K562 (cell line): ENCODE results near the gene PRR15L. TPM values are rescaled to one million over a fixed set of nuclear protein-coding genes. Genes with fewer than 3 reads are reported as not detected.
A peak's percentile ranks its signal among the peaks of the same experiment; 100 is the strongest.

Experiments
- CREB1 ChIP-seq, 2 experiments: sonication (generic) in 1 of 2; formaldehyde crosslinking in 1 of 2; IDR thresholded peaks; 2 replicates each; pipeline versions ENCODE4 v1.6.1 to v1.8.0; 2012 to 2022; ENCODE audit warnings: inconsistent platforms in 1 of 2, mild to moderate bottlenecking in 1 of 2, missing genetic modification reagents in 1 of 2, moderate library complexity in 1 of 2
- DDX20 ChIP-seq: fragments of 450-650 bp; IDR thresholded peaks from 2 replicates; pipeline ENCODE4 v1.6.1; 2016; ENCODE audit warnings: missing genetic modification characterization, low read depth, mild to moderate bottlenecking, missing compliant biosample characterization, moderate library complexity
- FOXJ2 ChIP-seq: fragments of 200-800 bp; sonication (Bioruptor generic); IDR thresholded peaks from 2 replicates; pipeline ENCODE4 v1.6.1; 2016; ENCODE audit warnings: missing genetic modification characterization, missing compliant biosample characterization
- HDAC1 ChIP-seq, 2 experiments: fragments of 450-650 bp; IDR thresholded peaks; 2 replicates each; pipeline ENCODE4 v1.6.1; 2016 to 2017; ENCODE audit warnings: inconsistent platforms in 1 of 2, mild to moderate bottlenecking in 1 of 2, moderate library complexity in 1 of 2
- HMBOX1 ChIP-seq: sonication (generic); IDR thresholded peaks from 2 replicates; pipeline ENCODE4 v1.6.1; 2016
- HSF4 ChIP-seq: fragments of 250-450 bp; sonication (Bioruptor Pico); IDR thresholded peaks from 2 replicates; pipeline ENCODE4 v2.1.2; 2022; ENCODE audit warnings: mild to moderate bottlenecking, moderate library complexity, borderline replicate concordance
- KAT8 ChIP-seq: fragments of 450-650 bp; IDR thresholded peaks from 2 replicates; pipeline ENCODE4 v1.6.1; 2016; ENCODE audit warnings: low read depth, mild to moderate bottlenecking
- KDM2B ChIP-seq: fragments of 250-450 bp; sonication (Bioruptor Pico); IDR thresholded peaks from 2 replicates; pipeline ENCODE4 v1.8.0; 2021; ENCODE audit warnings: mild to moderate bottlenecking, moderate library complexity
- KHSRP ChIP-seq: fragments of 450-650 bp; IDR thresholded peaks from 2 replicates; pipeline ENCODE4 v1.6.1; 2017
- L3MBTL2 ChIP-seq: fragments of 450-650 bp; IDR thresholded peaks from 2 replicates; pipeline ENCODE4 v1.6.1; 2016; ENCODE audit warnings: mild to moderate bottlenecking, moderate library complexity
- MAZ ChIP-seq, 2 experiments: fragments of 450-650 bp in 1 of 2; sonication (generic) in 1 of 2; formaldehyde crosslinking; IDR thresholded peaks in 1 of 2; conservative IDR thresholded peaks in 1 of 2; 2 replicates each; pipeline versions ENCODE4 v1.4.0 to v1.5.0; 2020; ENCODE audit warnings: mild to moderate bottlenecking in 1 of 2, missing genetic modification reagents in 1 of 2
- MEF2D ChIP-seq: conservative IDR thresholded peaks from 2 replicates; pipeline ENCODE4 v1.6.1; 2016; ENCODE audit warnings: low read depth, missing genetic modification characterization, missing compliant biosample characterization
- MYNN ChIP-seq, 2 experiments: sonication (generic); formaldehyde crosslinking in 1 of 2; IDR thresholded peaks; 2 replicates each; pipeline versions ENCODE4 v1.5.0 to v1.6.1; 2016 to 2020; ENCODE audit warnings: antibody characterized with exemption in 1 of 2, missing genetic modification reagents in 1 of 2
- NCOR1 ChIP-seq: fragments of 450-650 bp; IDR thresholded peaks from 2 replicates; pipeline ENCODE4 v1.6.1; 2016; ENCODE audit warnings: mild to moderate bottlenecking, moderate library complexity
- NEUROD1 ChIP-seq: fragments of 150-350 bp; IDR thresholded peaks from 2 replicates; pipeline ENCODE4 v1.6.1; 2014; ENCODE audit warnings: borderline replicate concordance, low read length, low read depth; ENCODE audit not compliant: partially characterized antibody
- NFE2 ChIP-seq: IDR thresholded peaks from 2 replicates; pipeline ENCODE4 v1.6.1; 2014; ENCODE audit warnings: antibody characterized with exemption, low read depth
- NFXL1 ChIP-seq: fragments of 450-650 bp; formaldehyde crosslinking; IDR thresholded peaks from 2 replicates; pipeline ENCODE4 v1.4.0; 2021; ENCODE audit warnings: mild to moderate bottlenecking
- PHF8 ChIP-seq: fragments of 200-600 bp; sonication (generic); IDR thresholded peaks from 2 replicates; pipeline ENCODE4 v1.6.1; 2012; ENCODE audit warnings: mixed run types, mild to moderate bottlenecking, inconsistent platforms, low read length, moderate library complexity, borderline replicate concordance
- PKNOX1 ChIP-seq: fragments of 450-650 bp; IDR thresholded peaks from 2 replicates; pipeline ENCODE4 v1.6.1; 2016
- POLR2AphosphoS5 ChIP-seq: IDR thresholded peaks from 2 replicates; pipeline ENCODE4 v1.6.1; 2011; ENCODE audit warnings: mild to moderate bottlenecking, low read depth, low read length, moderate library complexity; ENCODE audit not compliant: control insufficient read depth, insufficient read depth
- RBBP5 ChIP-seq: fragments of 200-600 bp; sonication (generic); IDR thresholded peaks from 2 replicates; pipeline ENCODE4 v1.6.1; 2012; ENCODE audit warnings: borderline replicate concordance, mild to moderate bottlenecking, low read length, control low read depth, inconsistent platforms; ENCODE audit not compliant: insufficient read depth, poor library complexity, severe bottlenecking
- SIX5 ChIP-seq, 2 experiments: IDR thresholded peaks; 2 replicates each; pipeline ENCODE4 v1.6.1; 2011; ENCODE audit warnings: low read length in 2 of 2, borderline replicate concordance in 1 of 2, low read depth in 1 of 2, mild to moderate bottlenecking in 1 of 2, moderate library complexity in 1 of 2; ENCODE audit not compliant: insufficient read depth in 1 of 2
- SOX6 ChIP-seq: fragments of 450-650 bp; IDR thresholded peaks from 2 replicates; pipeline ENCODE4 v1.6.1; 2014; ENCODE audit warnings: mild to moderate bottlenecking
- ZBTB7A ChIP-seq: IDR thresholded peaks from 2 replicates; pipeline ENCODE4 v1.6.1; 2011; ENCODE audit warnings: low read depth, mild to moderate bottlenecking, low read length, moderate library complexity, borderline replicate concordance; ENCODE audit not compliant: control insufficient read depth
- ZNF224 ChIP-seq: sonication (generic); formaldehyde crosslinking; IDR thresholded peaks from 2 replicates; pipeline ENCODE4 v1.8.0; 2022; ENCODE audit warnings: mild to moderate bottlenecking, missing genetic modification reagents
- ZNF316 ChIP-seq: fragments of 450-650 bp; IDR thresholded peaks from 2 replicates; pipeline ENCODE4 v1.6.1; 2016
- ZNF695 ChIP-seq: fragments of 450-650 bp; formaldehyde crosslinking; IDR thresholded peaks from 2 replicates; pipeline ENCODE4 v1.4.0; 2020; ENCODE audit warnings: mild to moderate bottlenecking, moderate library complexity
- ZNF717 ChIP-seq: fragments of 250-450 bp; sonication (Bioruptor Pico); IDR thresholded peaks from 2 replicates; pipeline ENCODE4 v1.5.0; 2021
- ZNF830 ChIP-seq: fragments of 250-450 bp; sonication (Bioruptor Pico); IDR thresholded peaks from 2 replicates; pipeline ENCODE4 v1.5.0; 2021; ENCODE audit warnings: mild to moderate bottlenecking
- polyA plus RNA-seq, 8 experiments: library from polyadenylated mRNA; depleted of rRNA in 4 of 8; stranded (reverse) in 5 of 8; unstranded in 3 of 8; fragments of >200 nt; fragmentation: Nextera tagmentation in 2 of 8; fragmentation: Illumina TruSeq in 1 of 8; extraction: Ambion mirVana in 2 of 8; extraction: Trizol in 1 of 8; gene quantifications; 2 replicates each; pipeline versions ENCODE4 v1.2.1 to v1.2.3, GENCODE V29; 2011 to 2014; ENCODE audit warnings: inconsistent platforms in 1 of 8, missing spikeins in 1 of 8
- total RNA-seq, 7 experiments: library from RNA; depleted of rRNA in 6 of 7; stranded (reverse); fragments of >200 nt in 6 of 7; fragmentation: Illumina TruSeq in 2 of 7; extraction: Trizol in 2 of 7; gene quantifications; 2 replicates each; pipeline versions ENCODE4 v1.2.1 to v1.2.3, GENCODE V29; 2011 to 2021; ENCODE audit warnings: low replicate concordance in 1 of 7

PRR15L gene
- total and polyA plus RNA-seq, 9 of the 15 experiments (the other 6 are each of a cell fraction or from before 2014, with no cell fraction given): 0.03 TPM; not detected in 8

GRCh38 chr17:47946929-47947397 lies 10.7 kb downstream of the PRR15L start (continued):
- TF ChIP-seq HMBOX1 (peak; percentile 57; the same call in 1 of the 2 replicates), KDM2B (CRISPR knock-in tag) (no peak), ZNF695 (CRISPR knock-in tag) (no peak), POLR2AphosphoS5 (no peak), DDX20 (no peak), CREB1 (IDR thresholded peaks at IDR 0.05) (no peak; the same call in 1 of the 2 replicates), CREB1 (CRISPR knock-in tag; IDR thresholded peaks at IDR 0.05) (no peak), ZBTB7A (no peak), FOXJ2 (tag) (no peak), SOX6 (no peak), HSF4 (no peak), NCOR1 (no peak), NEUROD1 (peak; percentile 32), KHSRP (no peak), MEF2D (no peak), KAT8 (no peak), ZNF224 (CRISPR knock-in tag) (no peak), PHF8 (no peak), RBBP5 (no peak), ZNF830 (no peak), HDAC1 (IDR thresholded peaks at IDR 0.05) (no peak), NFE2 (no peak; the same call in 1 of the 2 replicates), PKNOX1 (peak; percentile 97), L3MBTL2 (peak; percentile 50; the same call in 1 of the 2 replicates), ZNF316 (no peak), MAZ (CRISPR knock-in tag; conservative IDR thresholded peaks at IDR 0.05 in 1 of 2, IDR thresholded peaks at IDR 0.05 in 1 of 2) (peak in 1 of 2 experiments; percentile 48; a peak in 1 of 4 replicates), SIX5 (IDR thresholded peaks at IDR 0.05; ENCODE audit: borderline replicate concordance in 1 of 2, insufficient read depth in 1 of 2, low read depth in 1 of 2, low read length in 2 of 2) (no peak), ZNF717 (CRISPR knock-in tag) (no peak), NFXL1 (no peak), MYNN (IDR thresholded peaks at IDR 0.05) (no peak), MYNN (CRISPR knock-in tag; IDR thresholded peaks at IDR 0.05) (no peak)
